Caki2 (cell line): ENCODE results near the gene UBL4B. TPM values are rescaled to one million over a fixed set of nuclear protein-coding genes. Genes with fewer than 3 reads are reported as not detected.
A peak's percentile ranks its signal among the peaks of the same experiment; 100 is the strongest.

ENCODE experiments used
- DNase-seq: peaks from one replicate; pipeline ENCODE4 v3.0.0-alpha.2; 2015; ENCODE audit warnings: low read depth
- in situ Hi-C: cut with HindIII; loops from 2 replicates; pipeline ENCODE4 v1.10.0; 2016; ENCODE audit warnings: low sequenced_read_pairs, low pct_unique_long_range_greater_than_20kb, mixed read lengths
- total RNA-seq: library from RNA; depleted of rRNA; stranded (reverse); fragments of >200 nt; shearing (Covaris generic); gene quantifications from 2 replicates; pipeline ENCODE4 v1.2.3, GENCODE V29; 2014; ENCODE audit warnings: low replicate concordance

Gene UBL4B
- total RNA-seq, 1 experiment from 2014 or later: not detected

- in situ Hi-C loops: no loop called here
- DNase-seq: no peak
Observed at GRCh38 chr1:110083061-110083865, 29.0 kb upstream of the UBL4B start.

DNA sequence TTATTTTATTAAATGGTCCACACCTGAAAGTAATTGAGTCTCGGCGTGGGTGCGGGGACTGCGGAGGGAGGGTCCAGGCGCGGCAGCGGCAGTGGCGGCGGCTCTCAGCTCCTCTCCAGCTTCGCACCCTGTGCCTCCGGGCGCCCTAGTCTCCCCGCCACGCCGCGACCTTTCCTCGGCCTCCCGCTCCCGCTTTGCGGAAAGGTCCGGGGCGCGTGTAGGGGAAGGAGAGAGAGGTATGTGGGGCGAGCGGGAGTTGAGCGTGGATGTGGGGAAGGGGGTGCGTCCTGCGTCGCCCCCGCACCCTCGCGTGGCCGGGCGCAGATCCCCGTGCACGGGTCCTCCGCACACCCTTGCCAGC, 28.4 kb upstream of the UBL4B start:
- DNase-seq: no peak
- in situ Hi-C loops: no loop called here

- in situ Hi-C loops: no loop called here
- DNase-seq: no peak
Observed at GRCh38 chr1:110084227-110085078, 27.8 kb upstream of the UBL4B start.

GRCh38 chr1:110085671-110086070, 26.6 kb upstream of the UBL4B start:
- in situ Hi-C loops: no loop called here
- DNase-seq: no peak

GRCh38 chr1:110086961-110087360, 25.3 kb upstream of the UBL4B start:
- in situ Hi-C loops: no loop called here
- DNase-seq: no peak

GRCh38 chr1:110087812-110088738, 24.2 kb upstream of the UBL4B start:
- DNase-seq: peak; percentile 21
- in situ Hi-C loops: no loop called here

GRCh38 chr1:110088739-110089316, 23.4 kb upstream of the UBL4B start:
- in situ Hi-C loops: no loop called here
- DNase-seq: no peak

DNA sequence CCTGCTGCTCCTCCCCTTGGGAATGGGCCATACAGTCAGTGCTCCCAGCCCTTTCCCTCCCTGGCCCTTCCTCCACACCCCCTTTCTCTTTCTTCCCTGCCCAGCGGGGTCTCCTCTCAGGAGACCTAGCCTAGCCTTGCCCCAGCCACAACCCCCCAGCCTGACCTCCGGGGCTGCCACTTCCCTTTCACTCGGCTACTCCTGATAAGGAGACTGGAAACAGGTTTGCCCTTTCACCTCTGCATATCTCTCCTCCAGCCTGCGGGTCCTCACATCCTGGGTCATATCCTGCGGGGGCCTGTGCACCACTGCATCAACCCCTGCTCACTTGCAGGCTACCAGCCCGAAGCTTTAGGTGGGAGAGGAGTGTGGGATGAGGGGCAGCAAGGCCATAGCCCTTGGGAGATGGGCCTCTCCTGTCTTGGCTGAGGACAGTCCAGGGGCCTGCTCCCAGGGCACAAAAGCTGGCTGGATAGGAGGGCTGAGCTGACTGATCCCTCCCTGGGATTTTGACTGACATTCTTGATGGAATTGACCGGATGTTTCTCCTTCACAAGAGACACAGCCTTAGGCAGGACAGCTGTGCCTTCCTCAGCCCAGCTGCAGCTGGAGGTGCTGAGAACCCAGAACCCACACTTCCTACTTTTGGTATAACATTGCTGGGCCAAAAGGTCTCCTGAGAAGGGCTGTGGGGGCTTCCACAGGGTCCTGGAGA, 22.5 kb upstream of the UBL4B start:
- DNase-seq: no peak
- in situ Hi-C loops: no loop called here

DNA sequence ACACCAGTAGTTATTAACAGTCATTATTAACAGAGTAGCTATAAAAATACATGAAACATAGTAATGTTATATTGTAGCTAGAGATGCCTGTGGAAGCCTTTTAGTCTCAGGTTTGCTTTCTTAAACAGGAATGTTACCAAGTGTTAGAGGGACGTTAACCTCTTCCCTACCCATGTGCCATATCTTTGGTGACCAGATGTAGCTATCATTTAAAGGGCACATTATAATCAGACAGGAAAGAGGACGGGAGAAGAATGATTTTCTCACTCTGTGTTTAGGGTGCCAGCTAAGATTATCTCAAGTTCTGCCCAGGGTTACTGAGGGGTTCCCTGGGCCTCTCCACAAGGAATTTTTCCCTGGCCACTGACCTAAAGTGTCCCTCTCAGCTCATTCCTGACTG, 20.9 kb upstream of the UBL4B start:
- in situ Hi-C loops: no loop called here
- no peak for DNase-seq

GRCh38 chr1:110091791-110092190, 20.5 kb upstream of the UBL4B start:
- DNase-seq: no peak
- in situ Hi-C loops: no loop called here

DNA sequence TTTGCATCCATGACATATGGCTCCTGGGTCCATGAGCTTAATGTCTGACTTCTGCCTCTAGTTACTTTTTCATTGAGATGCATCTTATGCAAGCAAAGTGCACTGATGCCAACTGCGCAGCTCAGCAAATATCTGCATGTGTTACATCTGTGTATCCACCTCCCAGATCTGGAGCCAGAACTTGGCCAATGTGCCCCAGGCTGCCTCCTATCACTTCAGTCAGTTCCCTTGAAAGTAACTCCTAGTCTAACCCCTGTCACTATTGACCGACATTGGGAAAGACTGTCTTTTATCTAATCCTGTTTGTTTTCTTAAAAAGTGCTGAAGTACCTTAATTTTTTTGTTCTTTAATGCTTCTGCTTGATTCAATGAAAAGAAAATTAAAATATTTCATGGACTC, 19.3 kb upstream of the UBL4B start:
- DNase-seq: no peak
- in situ Hi-C loops: no loop called here

- in situ Hi-C loops: no loop called here
- no peak for DNase-seq
Observed at GRCh38 chr1:110094931-110095654, 17.1 kb upstream of the UBL4B start.

GRCh38 chr1:110097507-110098221, 14.6 kb upstream of the UBL4B start:
- no peak for DNase-seq
- in situ Hi-C loops: no loop called here

- in situ Hi-C loops: no loop called here
- DNase-seq: no peak
Observed at GRCh38 chr1:110098222-110099026, 13.8 kb upstream of the UBL4B start.

DNA sequence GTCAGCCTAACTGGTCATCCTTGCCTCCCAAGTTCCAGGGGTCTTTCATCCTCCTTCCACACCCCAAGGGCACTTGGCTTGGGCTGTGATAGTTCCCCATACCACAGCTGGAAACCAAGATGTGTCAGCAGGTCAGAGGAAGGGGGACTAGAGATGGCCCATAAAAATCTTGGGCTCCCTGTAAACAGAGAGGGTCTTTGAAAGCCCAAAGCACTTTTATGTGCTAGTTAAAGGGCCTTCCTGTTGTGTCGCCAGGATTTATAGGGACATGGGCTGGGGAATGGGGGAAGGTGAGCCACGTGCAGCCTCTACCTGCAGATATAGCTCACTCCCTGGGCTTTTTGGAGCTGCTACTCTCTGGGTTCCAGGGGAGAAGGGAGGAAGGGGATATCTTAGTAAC, 11.9 kb upstream of the UBL4B start:
- DNase-seq: no peak
- in situ Hi-C loops: no loop called here

DNA sequence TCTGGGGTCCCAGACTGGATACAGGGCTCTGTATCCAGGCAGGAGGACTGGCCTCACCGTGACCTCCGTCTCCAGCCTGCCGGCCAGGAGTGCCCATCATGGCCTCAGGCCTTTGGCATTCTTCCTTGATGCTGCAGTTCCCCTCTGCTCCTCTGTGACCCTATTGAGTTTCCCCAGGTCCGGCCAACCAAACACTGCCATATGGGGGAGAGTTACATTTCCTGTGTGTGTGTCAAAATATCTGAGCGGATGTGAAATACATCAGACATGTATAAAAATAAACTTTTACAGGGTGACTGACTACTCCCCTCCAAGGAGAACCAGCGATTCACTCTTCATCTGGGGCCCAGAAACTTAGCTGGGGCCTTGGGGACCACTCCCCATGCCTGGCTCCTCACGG, 10.2 kb upstream of the UBL4B start:
- in situ Hi-C loops: no loop called here
- DNase-seq: no peak
